ENCODE measurements around the gene RALGPS1.

The RALGPS1 gene, protein sequence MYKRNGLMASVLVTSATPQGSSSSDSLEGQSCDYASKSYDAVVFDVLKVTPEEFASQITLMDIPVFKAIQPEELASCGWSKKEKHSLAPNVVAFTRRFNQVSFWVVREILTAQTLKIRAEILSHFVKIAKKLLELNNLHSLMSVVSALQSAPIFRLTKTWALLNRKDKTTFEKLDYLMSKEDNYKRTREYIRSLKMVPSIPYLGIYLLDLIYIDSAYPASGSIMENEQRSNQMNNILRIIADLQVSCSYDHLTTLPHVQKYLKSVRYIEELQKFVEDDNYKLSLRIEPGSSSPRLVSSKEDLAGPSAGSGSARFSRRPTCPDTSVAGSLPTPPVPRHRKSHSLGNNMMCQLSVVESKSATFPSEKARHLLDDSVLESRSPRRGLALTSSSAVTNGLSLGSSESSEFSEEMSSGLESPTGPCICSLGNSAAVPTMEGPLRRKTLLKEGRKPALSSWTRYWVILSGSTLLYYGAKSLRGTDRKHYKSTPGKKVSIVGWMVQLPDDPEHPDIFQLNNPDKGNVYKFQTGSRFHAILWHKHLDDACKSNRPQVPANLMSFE

GRCh38 chr9:126914458-126915280, at the start of gene RALGPS1:
Gene RALGPS1, plus strand, starts transcription at chr9:126914782. Its CDS starts 47,508 bp downstream, at chr9:126962290.
- DNase-seq (ENCODE audit: low read depth), result peak; percentile 92

DNA sequence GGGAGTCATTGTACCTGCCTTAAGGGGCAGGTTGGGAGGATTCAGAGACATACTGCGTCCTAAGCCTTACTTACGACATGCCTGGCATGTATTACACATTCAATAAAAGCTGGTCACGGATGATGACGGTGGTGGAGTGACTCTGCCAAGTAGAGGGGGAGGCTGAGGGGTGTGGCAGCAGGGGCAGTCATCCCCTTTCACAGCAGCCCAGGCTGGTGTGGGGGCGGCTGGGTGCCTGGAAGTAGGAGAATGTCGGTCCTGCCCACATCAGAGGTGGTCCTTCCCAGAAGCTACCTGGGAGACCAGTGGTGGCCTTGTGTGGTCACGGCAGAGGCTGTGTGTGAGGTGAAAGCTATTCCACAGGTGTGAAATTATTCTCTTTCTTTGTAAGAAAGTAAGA, 45.2 kb upstream of the RALGPS1 start:
- no peak for DNase-seq (ENCODE audit: low read depth)

DNA sequence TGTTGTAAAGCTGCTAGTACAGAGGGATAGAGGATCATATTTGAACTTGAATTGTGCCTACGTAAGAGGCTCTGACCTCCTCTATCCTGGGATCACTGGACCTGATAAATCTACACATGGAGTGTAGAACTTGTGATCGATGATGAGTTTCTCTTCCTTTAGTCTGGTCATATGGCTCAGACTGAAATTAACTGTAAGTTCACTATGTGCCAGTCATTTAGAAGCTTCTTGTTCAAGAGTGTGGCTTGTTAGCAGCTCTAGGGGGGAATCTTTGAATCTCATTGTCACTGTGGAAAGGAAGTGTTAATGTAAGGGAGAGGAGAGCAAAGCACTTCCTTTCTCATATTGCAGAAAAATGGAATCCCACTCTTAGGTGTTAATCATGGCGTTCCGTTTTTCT, 42.1 kb upstream of the RALGPS1 start:
- DNase-seq (ENCODE audit: low read depth), result no peak

DNA sequence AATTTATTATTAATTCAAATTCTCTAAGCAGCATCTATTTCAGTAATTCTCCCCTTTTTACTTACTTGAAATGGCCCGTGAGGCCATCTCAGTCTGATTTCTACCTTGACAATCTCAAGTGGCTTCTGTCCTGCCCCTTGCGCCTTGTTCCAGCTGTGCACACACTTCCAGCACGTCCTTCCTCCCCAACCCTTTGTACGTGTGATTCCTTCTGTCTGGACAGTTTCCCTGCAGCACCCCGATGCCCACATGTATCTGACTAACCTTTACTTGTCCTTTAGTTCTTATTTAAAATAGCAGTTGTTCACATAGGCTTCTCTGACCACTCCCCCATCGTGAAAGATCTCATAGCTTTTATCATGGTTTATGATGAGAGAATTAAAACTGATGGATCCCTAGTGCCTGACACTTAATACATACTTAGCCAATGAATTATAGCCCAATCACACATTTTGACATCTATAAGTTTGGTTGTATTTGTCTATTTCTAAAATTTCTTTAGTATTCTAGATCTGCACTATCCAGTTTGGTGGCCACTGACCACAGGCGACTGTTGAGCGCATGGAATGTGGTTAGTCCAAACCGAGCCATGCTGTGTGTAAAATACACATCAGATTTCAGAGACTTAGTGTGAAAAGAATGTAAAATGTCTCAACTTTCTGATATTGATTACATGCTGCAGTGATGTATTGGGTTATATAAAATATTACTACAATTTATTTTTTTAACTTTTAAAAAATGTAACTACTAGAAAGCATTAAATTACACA, 39.9 kb upstream of the RALGPS1 start:
- DNase-seq (ENCODE audit: low read depth), result no peak

DNA sequence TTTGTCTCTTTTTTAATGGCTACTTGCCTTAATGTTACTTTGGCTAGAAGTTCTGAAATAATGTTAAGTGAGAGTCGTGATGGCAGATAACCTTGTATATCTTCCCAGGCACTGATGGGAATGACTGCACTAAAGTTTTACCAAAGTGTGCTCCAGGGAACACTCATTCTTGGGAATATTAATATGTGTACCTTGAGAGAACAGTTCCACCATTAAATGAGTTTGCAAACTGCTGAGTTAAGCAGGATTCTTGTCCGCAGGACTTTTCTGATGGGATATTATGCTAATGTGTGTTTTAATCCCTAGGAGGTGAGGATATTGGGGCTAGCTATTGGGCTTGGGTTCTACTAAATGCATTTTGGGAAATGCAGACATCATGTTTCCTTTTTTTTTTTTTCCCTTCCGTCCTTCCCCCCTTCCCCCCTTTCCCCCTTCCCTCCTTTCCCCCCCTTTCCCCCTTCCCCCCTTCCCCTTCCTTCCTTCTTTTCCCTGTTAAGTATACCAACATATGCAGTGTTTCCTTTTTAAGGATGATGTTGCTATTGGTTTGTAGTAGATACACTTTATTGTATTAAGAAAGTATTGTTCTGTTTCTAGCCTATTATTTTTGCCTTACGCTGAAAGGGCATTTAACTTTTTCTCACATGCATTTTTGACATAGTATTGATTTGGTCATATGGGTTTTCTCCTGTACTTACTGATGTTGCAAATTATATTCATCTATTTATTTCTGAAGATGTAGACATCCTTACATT, 38.6 kb upstream of the RALGPS1 start:
- no peak for DNase-seq (ENCODE audit: low read depth)

DNA sequence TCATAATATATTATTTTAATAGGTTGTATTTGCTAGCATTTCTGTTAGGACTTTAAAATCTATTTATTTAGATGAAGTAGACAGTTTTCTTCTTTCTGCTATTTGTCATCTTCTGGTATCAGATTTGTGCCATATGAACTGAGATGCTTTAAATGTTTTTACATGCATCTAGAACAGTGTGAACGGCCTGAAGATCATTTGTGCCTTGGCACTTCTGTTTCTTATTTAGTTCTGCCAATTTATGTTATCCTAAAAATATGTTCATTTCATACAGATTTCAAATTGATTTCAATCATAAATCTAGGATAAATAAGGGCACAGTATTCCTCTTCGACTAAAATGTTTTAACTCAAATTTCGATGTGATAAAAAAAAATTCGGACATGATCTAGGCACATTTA, 38.1 kb upstream of the RALGPS1 start:
- no peak for DNase-seq (ENCODE audit: low read depth)

- no peak for DNase-seq (ENCODE audit: low read depth)
These were observed 37.2 kb upstream of the RALGPS1 start for GRCh38 chr9:126877418-126877817.

- DNase-seq (ENCODE audit: low read depth), result no peak
These were observed 35.3 kb upstream of the RALGPS1 start for GRCh38 chr9:126879288-126879687.

DNA sequence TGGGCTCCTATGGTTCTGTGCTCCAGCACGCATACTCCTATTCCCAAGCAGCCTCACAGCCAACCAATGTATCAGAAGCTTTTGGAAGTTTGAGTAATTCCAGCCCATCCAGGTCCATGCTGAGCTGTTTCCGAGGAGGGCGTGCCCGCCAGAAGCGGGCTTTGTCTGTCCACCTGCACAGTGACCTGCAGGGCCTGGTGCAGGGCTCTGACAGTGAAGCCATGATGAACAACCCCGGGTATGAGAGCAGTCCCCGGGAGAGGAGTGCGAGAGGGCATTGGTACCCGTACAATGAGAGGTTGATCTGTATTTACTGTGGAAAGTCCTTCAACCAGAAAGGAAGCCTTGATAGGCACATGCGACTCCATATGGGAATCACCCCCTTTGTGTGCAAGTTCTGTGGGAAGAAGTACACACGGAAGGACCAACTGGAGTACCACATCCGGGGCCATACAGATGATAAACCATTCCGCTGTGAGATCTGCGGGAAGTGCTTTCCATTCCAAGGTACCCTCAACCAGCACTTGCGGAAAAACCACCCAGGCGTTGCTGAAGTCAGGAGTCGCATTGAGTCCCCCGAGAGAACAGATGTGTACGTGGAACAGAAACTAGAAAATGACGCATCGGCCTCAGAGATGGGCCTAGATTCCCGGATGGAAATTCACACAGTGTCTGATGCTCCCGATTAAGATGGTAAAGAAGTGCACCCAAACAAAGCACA, 34.2 kb upstream of the RALGPS1 start:
- no peak for DNase-seq (ENCODE audit: low read depth)

DNA sequence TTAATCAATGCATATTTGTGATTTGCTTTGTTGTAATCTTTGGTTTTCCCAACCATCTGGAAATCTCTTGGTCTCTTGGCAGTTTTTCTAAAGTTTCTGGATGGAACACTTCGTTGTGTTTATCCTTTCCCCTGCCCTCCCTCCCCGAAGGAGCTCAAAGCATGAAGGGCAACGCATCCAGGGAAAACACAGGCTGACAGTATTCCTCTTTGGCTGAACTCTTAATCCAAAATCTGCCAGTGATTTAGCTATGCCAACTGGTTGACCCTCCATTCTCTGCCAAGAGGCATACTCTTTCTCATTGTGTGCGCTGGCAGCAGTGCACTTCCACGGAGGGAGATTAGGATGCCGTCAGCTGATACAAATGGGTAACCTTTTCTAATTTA, 33.6 kb upstream of the RALGPS1 start:
- DNase-seq (ENCODE audit: low read depth), result no peak

DNA sequence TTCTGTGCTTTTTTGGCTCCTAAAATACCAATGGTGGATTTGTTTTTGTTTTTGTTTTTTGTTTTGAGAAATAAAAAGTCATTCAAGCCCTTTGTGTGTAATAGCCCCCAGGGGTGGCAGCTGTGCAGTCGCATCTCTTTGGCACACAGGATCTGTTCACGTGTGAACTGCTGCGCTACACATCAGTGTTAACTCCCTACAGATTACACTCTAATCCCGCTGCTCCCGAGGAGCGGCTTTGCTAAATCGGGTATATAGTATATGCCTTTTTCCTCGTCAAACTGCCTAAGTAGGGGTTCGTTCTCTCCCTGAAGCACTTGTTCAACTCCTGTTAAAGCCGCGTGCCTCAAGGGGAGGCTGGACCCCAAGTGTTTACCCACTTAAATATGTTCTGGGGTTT, 31.8 kb upstream of the RALGPS1 start:
- no peak for DNase-seq (ENCODE audit: low read depth)

- DNase-seq (ENCODE audit: low read depth), result peak; percentile 45
These were observed 30.9 kb upstream of the RALGPS1 start for GRCh38 chr9:126883636-126884035.

GRCh38 chr9:126885131-126885641, 29.4 kb upstream of the RALGPS1 start:
- DNase-seq (ENCODE audit: low read depth), result peak; percentile 34

GRCh38 chr9:126886034-126886822, 28.4 kb upstream of the RALGPS1 start:
- no peak for DNase-seq (ENCODE audit: low read depth)

DNA sequence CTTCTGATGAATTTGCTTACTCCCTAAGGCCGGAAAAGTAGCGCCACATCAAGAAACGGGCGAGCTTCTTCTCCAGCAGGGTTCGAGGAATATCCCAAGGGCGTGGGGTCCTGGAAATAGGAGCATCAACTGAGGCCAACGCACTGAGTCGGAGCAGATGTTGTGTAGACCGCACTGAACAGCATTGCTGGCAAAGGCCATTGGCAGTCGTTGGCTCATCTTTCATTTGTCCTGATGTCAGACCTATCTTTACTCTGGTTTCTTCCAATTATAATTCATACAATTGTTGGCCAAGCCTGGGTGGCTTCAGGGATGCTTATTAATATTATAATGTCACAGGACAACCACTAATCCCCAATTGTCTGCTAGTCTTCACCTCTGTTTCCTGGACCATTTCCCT, 27.7 kb upstream of the RALGPS1 start:
- no peak for DNase-seq (ENCODE audit: low read depth)

GRCh38 chr9:126891676-126892075, 22.9 kb upstream of the RALGPS1 start:
- DNase-seq (ENCODE audit: low read depth), result no peak

- no peak for DNase-seq (ENCODE audit: low read depth)
These were observed 21.5 kb upstream of the RALGPS1 start for GRCh38 chr9:126893079-126893478.

DNA sequence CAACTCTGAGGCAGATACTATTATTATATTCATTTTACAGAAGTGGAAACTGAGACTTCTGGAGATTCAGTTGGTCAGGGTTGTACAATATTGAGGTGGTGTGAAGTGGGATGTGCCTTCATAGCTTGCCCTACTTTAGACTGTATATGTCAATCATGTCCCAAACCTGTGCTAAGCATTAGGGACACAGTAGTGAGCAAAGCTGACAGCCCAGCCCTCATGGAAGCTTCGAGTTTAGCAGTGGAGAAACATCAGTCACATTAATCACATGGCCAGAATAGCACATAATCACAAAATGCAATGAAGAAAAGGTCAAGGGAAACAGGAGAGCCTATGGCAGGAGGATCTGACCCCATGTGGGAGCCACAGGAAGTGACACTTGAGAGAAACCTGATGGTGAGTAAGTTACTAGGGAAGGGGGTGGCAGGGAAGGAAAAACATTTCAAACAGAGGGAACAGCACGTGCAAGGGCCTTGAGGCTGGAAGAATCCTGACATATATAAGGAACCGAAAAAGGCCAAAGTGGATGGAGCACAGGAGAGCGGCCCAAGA, 20.5 kb upstream of the RALGPS1 start:
- DNase-seq (ENCODE audit: low read depth), result no peak

GRCh38 chr9:126902210-126902609, 12.4 kb upstream of the RALGPS1 start:
- DNase-seq (ENCODE audit: low read depth), result no peak

Data from amniotic epithelial cell (primary cell).